Measurements from ENCODE around the gene SLC51B.

Gene SLC51B

GRCh38 chr15:65076486-65077290 lies 31.5 kb downstream of the SLC51B start, which contains the start of gene KBTBD13:
Gene KBTBD13 (plus strand): TSS chr15:65076746. CDS start chr15:65076816, 70 bp downstream.
- Histone ChIP-seq H3K27ac (no peak within 1 kb of the TSS), H3K27me3 (ENCODE audit: insufficient read depth, low read depth) (no peaks in the 10 kb centered on the region; the same call in 1 of the 2 replicates), H4K20me1 (ENCODE audit: insufficient read depth) (no peaks in the 10 kb centered on the region), H3K9ac (no peak within 1 kb of the TSS), H3K79me2 (ENCODE audit: insufficient read depth, low read depth) (no peaks in the 10 kb centered on the region), H3K36me3 (ENCODE audit: insufficient read depth) (no peaks in the 10 kb centered on the region), H3K4me3 (IDR thresholded peaks at IDR 0.05; ENCODE audit: insufficient read depth, low read depth, low read length) (no peak within 1 kb of the TSS), H2AFZ (ENCODE audit: low read depth) (no peak within 1 kb of the TSS), H3K4me1 (ENCODE audit: low read depth, poor library complexity, severe bottlenecking) (no peaks in the 10 kb centered on the region), H3K4me2 (no peak within 1 kb of the TSS)
- no peak for TF ChIP-seq CTCF (conservative IDR thresholded peaks at IDR 0.05; ENCODE audit: low read depth, low read length)

GRCh38 chr15:65077291-65077980 lies 32.2 kb downstream of the SLC51B start:
- Histone ChIP-seq H3K27ac (no peak overlapping the region), H2AFZ (ENCODE audit: low read depth) (no peak overlapping the region), H3K4me2 (no peak overlapping the region), H3K4me3 (IDR thresholded peaks at IDR 0.05; ENCODE audit: insufficient read depth, low read depth, low read length) (no peak overlapping the region), H3K9ac (no peak overlapping the region), H3K4me1 (ENCODE audit: low read depth, poor library complexity, severe bottlenecking) (no peaks in the 10 kb centered on the region), H4K20me1 (ENCODE audit: insufficient read depth) (no peaks in the 10 kb centered on the region), H3K79me2 (ENCODE audit: insufficient read depth, low read depth) (no peaks in the 10 kb centered on the region), H3K27me3 (ENCODE audit: insufficient read depth, low read depth) (no peaks in the 10 kb centered on the region; the same call in 1 of the 2 replicates), H3K36me3 (ENCODE audit: insufficient read depth) (no peaks in the 10 kb centered on the region)
- TF ChIP-seq CTCF (conservative IDR thresholded peaks at IDR 0.05; ENCODE audit: low read depth, low read length): no peak

- no peak overlapping the region for H3K9ac ChIP-seq
- no peak overlapping the region for H3K4me2 ChIP-seq
- H4K20me1 ChIP-seq (ENCODE audit: insufficient read depth): no peaks in the 10 kb centered on the region
- no peak overlapping the region for H3K27ac ChIP-seq
- H3K36me3 ChIP-seq (ENCODE audit: insufficient read depth): no peaks in the 10 kb centered on the region
- no peak overlapping the region for H2AFZ ChIP-seq (ENCODE audit: low read depth)
- H3K4me1 ChIP-seq (ENCODE audit: low read depth, poor library complexity, severe bottlenecking): no peaks in the 10 kb centered on the region
- no peak for TF ChIP-seq CTCF (conservative IDR thresholded peaks at IDR 0.05; ENCODE audit: low read depth, low read length)
- H3K27me3 ChIP-seq (ENCODE audit: insufficient read depth, low read depth): no peaks in the 10 kb centered on the region; the same call in 1 of the 2 replicates
- H3K4me3 ChIP-seq (IDR thresholded peaks at IDR 0.05; ENCODE audit: insufficient read depth, low read depth, low read length): no peak overlapping the region
- no peaks in the 10 kb centered on the region for H3K79me2 ChIP-seq (ENCODE audit: insufficient read depth, low read depth)
These were observed 32.8 kb downstream of the SLC51B start for GRCh38 chr15:65077981-65078352.

GRCh38 chr15:65079580-65079979 lies 34.4 kb downstream of the SLC51B start:
- no peaks in the 10 kb centered on the region for H3K36me3 ChIP-seq (ENCODE audit: insufficient read depth)
- no peaks in the 10 kb centered on the region for H3K4me1 ChIP-seq (ENCODE audit: low read depth, poor library complexity, severe bottlenecking)
- H3K4me3 ChIP-seq (IDR thresholded peaks at IDR 0.05; ENCODE audit: insufficient read depth, low read depth, low read length): no peak overlapping the region
- no peaks in the 10 kb centered on the region for H4K20me1 ChIP-seq (ENCODE audit: insufficient read depth)
- H3K27me3 ChIP-seq (ENCODE audit: insufficient read depth, low read depth): no peaks in the 10 kb centered on the region; the same call in 1 of the 2 replicates
- H3K79me2 ChIP-seq (ENCODE audit: insufficient read depth, low read depth): no peaks in the 10 kb centered on the region
- H3K9ac ChIP-seq: no peak overlapping the region
- no peak overlapping the region for H3K27ac ChIP-seq
- H3K4me2 ChIP-seq: no peak overlapping the region
- no peak overlapping the region for H2AFZ ChIP-seq (ENCODE audit: low read depth)
- no peak for TF ChIP-seq CTCF (conservative IDR thresholded peaks at IDR 0.05; ENCODE audit: low read depth, low read length)
